ENCODE results near the gene POLH.
"Not testable (repeated sequence)": the region's sequence is repeated elsewhere in the genome, so short reads cannot be mapped to it uniquely, and the experiment has no call there.

Gene POLH

DNA sequence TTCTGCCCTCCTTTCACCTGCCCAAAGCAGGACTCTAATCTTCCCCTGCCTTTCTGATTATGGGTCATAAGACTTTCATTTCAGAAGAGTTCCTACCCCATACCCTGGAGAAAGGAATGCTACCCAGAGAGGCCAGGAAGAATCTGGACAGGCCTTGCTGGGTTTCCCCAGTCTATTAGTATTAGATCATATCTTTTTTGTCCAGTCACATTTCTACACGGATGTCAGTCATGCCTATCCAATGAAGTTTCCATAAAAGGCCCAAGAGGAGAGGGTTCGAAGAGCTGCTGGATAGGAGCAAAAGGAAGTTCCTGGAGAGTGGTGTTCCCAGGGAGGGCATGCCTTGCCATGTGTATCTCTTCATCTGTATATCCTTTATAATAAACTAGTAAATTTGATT is 3.2 kb downstream of the POLH start:
- in situ Hi-C loops (cut with MboI; ENCODE audit: low sequenced_read_pairs, unreplicated experiment), result no loop called here
- DNase-seq (ENCODE audit: low spot score), result no peak
- TF ChIP-seq, protein P1, sequence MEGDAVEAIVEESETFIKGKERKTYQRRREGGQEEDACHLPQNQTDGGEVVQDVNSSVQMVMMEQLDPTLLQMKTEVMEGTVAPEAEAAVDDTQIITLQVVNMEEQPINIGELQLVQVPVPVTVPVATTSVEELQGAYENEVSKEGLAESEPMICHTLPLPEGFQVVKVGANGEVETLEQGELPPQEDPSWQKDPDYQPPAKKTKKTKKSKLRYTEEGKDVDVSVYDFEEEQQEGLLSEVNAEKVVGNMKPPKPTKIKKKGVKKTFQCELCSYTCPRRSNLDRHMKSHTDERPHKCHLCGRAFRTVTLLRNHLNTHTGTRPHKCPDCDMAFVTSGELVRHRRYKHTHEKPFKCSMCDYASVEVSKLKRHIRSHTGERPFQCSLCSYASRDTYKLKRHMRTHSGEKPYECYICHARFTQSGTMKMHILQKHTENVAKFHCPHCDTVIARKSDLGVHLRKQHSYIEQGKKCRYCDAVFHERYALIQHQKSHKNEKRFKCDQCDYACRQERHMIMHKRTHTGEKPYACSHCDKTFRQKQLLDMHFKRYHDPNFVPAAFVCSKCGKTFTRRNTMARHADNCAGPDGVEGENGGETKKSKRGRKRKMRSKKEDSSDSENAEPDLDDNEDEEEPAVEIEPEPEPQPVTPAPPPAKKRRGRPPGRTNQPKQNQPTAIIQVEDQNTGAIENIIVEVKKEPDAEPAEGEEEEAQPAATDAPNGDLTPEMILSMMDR (IDR thresholded peaks at IDR 0.05; ENCODE audit: borderline replicate concordance, control extremely low read depth, extremely low read depth, insufficient read depth, missing control alignments), result no peak

GRCh38 chr6:43582911-43583310 is 6.9 kb downstream of the POLH start:
- in situ Hi-C loops (cut with MboI; ENCODE audit: low sequenced_read_pairs, unreplicated experiment), result no loop called here
- TF ChIP-seq, protein P1 (IDR thresholded peaks at IDR 0.05; ENCODE audit: borderline replicate concordance, control extremely low read depth, extremely low read depth, insufficient read depth, missing control alignments), result no peak
- no peak for DNase-seq (ENCODE audit: low spot score)

- TF ChIP-seq, protein P1 (IDR thresholded peaks at IDR 0.05; ENCODE audit: borderline replicate concordance, control extremely low read depth, extremely low read depth, insufficient read depth, missing control alignments), result no peak
- no peak for DNase-seq (ENCODE audit: low spot score)
- in situ Hi-C loops (cut with MboI; ENCODE audit: low sequenced_read_pairs, unreplicated experiment), result no loop called here
Observed at GRCh38 chr6:43584892-43585570, 9.0 kb downstream of the POLH start.

DNA sequence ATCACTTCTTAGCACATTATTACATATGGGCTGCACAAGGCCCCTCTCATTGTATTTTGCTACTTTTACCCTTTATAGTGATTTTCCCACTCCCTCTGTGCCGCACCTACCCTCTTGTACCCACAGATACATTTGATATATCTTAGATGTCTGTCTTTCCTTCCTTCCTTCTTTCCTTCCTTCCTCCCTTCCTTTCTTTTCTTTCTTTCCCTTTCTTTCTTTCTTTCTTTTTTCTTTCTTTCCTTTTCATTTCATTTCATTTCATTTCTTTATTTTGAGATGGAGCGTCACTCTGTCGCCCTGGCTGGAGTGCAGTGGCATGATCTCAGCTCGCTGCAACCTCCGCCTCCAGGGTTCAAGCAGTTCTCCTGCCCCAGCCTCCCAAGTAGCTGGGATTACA is 12.2 kb downstream of the POLH start:
- in situ Hi-C loops (cut with MboI; ENCODE audit: low sequenced_read_pairs, unreplicated experiment), result no loop called here

GRCh38 chr6:43589564-43589963 is 13.6 kb downstream of the POLH start:
- in situ Hi-C loops (cut with MboI; ENCODE audit: low sequenced_read_pairs, unreplicated experiment), result not testable (repeated sequence)

More for the DNA sequence above, 12.2 kb downstream of the POLH start:
- TF ChIP-seq, protein P1 (IDR thresholded peaks at IDR 0.05; ENCODE audit: borderline replicate concordance, control extremely low read depth, extremely low read depth, insufficient read depth, missing control alignments), result no peak
- DNase-seq (ENCODE audit: low spot score), result no peak

DNA sequence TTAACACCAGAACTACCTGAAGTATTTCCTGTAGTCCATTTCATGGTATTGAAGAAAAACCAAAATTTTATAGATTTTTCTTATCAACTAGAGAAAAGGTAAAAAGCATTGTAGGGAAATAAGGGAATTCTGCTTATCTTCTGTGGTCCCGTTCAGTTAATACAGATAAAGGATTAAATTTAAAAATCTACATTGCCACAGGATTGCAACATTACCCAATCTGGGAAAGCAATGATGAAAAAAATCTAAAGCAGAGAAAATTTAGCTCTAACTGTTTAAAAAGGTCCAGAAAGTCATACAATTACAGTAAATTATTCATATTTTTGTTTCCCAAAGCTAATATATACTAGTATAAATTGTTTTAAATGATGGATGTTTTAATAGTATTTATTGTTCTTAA is 18.0 kb downstream of the POLH start:
- no peak for DNase-seq (ENCODE audit: low spot score)
- TF ChIP-seq, protein P1 (IDR thresholded peaks at IDR 0.05; ENCODE audit: borderline replicate concordance, control extremely low read depth, extremely low read depth, insufficient read depth, missing control alignments), result no peak
- in situ Hi-C loops (cut with MboI; ENCODE audit: low sequenced_read_pairs, unreplicated experiment), result no loop called here

More at GRCh38 chr6:43589564-43589963, 13.6 kb downstream of the POLH start:
- not testable (repeated sequence) for DNase-seq (ENCODE audit: low spot score)

DNA sequence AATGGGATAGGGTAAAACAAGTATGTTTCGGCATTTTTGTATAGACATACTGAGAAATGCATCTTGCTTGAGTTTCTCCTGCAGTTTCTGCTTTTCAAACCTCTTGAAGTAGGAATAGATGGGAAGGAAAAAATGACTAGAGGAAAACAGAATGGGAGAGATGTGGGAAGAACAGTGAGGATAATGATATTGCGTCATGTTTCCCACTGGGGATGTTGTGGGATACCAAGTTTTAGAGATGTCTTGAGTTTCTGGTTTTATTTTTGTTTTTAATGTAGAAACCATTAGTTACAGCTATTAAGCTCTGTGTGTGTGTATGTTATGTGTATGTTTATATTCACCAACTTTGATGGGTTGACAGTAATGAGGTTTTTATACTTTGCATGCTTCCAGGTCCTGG is 24.6 kb downstream of the POLH start:
- TF ChIP-seq, protein P1 (IDR thresholded peaks at IDR 0.05; ENCODE audit: borderline replicate concordance, control extremely low read depth, extremely low read depth, insufficient read depth, missing control alignments), result no peak
- in situ Hi-C loops (cut with MboI; ENCODE audit: low sequenced_read_pairs, unreplicated experiment), result no loop called here
- no peak for DNase-seq (ENCODE audit: low spot score)
